Hepatocyte (in vitro differentiated cells): ENCODE measurements around the gene CHRNA4. TPM values are rescaled to one million over a fixed set of nuclear protein-coding genes. Genes with fewer than 3 reads are reported as not detected.

ENCODE experiments used
- DNase-seq: peaks from one replicate; pipeline ENCODE4 v3.0.0-alpha.2; 2016; ENCODE audit warnings: low spot score
- H2AFZ ChIP-seq: fragments of 200-600 bp; sonication (generic); 2 replicates; pipeline ENCODE4 v1.6.0; 2016; ENCODE audit warnings: antibody characterized with exemption, mild to moderate bottlenecking
- H3K27ac ChIP-seq: fragments of 200-600 bp; sonication (generic); 2 replicates; pipeline ENCODE4 v1.5.1; 2016; ENCODE audit warnings: mild to moderate bottlenecking
- H3K27me3 ChIP-seq: fragments of 200-600 bp; sonication (generic); 2 replicates; pipeline ENCODE4 v1.6.1; 2016
- H3K36me3 ChIP-seq: fragments of 200-600 bp; sonication (generic); replicated peaks from 2 replicates; pipeline ENCODE4 v1.5.1; 2016; ENCODE audit warnings: low read depth; ENCODE audit not compliant: insufficient read depth
- H3K4me1 ChIP-seq: fragments of 200-600 bp; sonication (generic); 2 replicates; pipeline ENCODE4 v1.5.1; 2016; ENCODE audit warnings: mild to moderate bottlenecking, moderate library complexity; ENCODE audit not compliant: insufficient read depth
- H3K4me2 ChIP-seq: fragments of 200-600 bp; sonication (generic); 2 replicates; pipeline ENCODE4 v1.6.0; 2016
- H3K4me3 ChIP-seq: fragments of 200-600 bp; sonication (generic); 2 replicates; pipeline ENCODE4 v1.5.1; 2016; ENCODE audit warnings: mild to moderate bottlenecking
- H3K79me2 ChIP-seq: fragments of 200-600 bp; sonication (generic); 2 replicates; pipeline ENCODE4 v1.6.0; 2017; ENCODE audit warnings: mild to moderate bottlenecking
- H3K9me2 ChIP-seq: fragments of 200-600 bp; sonication (generic); replicated peaks from 2 replicates; pipeline ENCODE4 v1.6.0; 2017; ENCODE audit warnings: mild to moderate bottlenecking; ENCODE audit not compliant: insufficient read depth
- H3K9me3 ChIP-seq: fragments of 200-600 bp; sonication (generic); 2 replicates; pipeline ENCODE4 v1.5.1; 2016; ENCODE audit warnings: low read depth, mild to moderate bottlenecking
- H4K20me1 ChIP-seq: fragments of 200-600 bp; sonication (generic); 2 replicates; pipeline ENCODE4 v1.6.0; 2016; ENCODE audit warnings: mild to moderate bottlenecking; ENCODE audit not compliant: insufficient read depth, poor library complexity, severe bottlenecking
- CTCF ChIP-seq: fragments of 200-600 bp; sonication (generic); IDR thresholded peaks from 2 replicates; pipeline ENCODE4 v1.5.1; 2016; ENCODE audit warnings: antibody characterized with exemption, mild to moderate bottlenecking; ENCODE audit not compliant: poor library complexity
- EZH2 ChIP-seq: fragments of 200-600 bp; sonication (generic); IDR thresholded peaks from 2 replicates; pipeline ENCODE4 v1.6.1; 2016; ENCODE audit warnings: antibody characterized with exemption, mild to moderate bottlenecking, borderline replicate concordance
- EZH2phosphoT487 ChIP-seq: fragments of 200-600 bp; sonication (generic); IDR thresholded peaks from one replicate; pipeline ENCODE4 v1.6.1; 2018; ENCODE audit warnings: antibody characterized with exemption, mild to moderate bottlenecking, low read depth, moderate library complexity; ENCODE audit not compliant: unreplicated experiment, severe bottlenecking
- WGBS: methylation state at CpG from one replicate; pipeline ENCODE4 v1.1.6; 2016; ENCODE audit warnings: low lambda C conversion rate; ENCODE audit errors: missing lambda C conversion rate; 5-methylcytosine and 5-hydroxymethylcytosine counted together
- polyA plus RNA-seq: library from polyadenylated mRNA; unstranded; fragments of >200 nt; fragmentation: Nextera tagmentation; extraction: Ambion mirVana; gene quantifications from 2 replicates; pipeline ENCODE4 v1.2.1, GENCODE V29; 2016
- total RNA-seq: library from RNA; depleted of rRNA; stranded (reverse); fragments of >200 nt; gene quantifications from 2 replicates; pipeline ENCODE4 v1.2.3, GENCODE V29; 2014

CHRNA4 gene
- total and polyA plus RNA-seq, 2 experiments from 2014 or later = 0.25 TPM; not detected in 1

DNA sequence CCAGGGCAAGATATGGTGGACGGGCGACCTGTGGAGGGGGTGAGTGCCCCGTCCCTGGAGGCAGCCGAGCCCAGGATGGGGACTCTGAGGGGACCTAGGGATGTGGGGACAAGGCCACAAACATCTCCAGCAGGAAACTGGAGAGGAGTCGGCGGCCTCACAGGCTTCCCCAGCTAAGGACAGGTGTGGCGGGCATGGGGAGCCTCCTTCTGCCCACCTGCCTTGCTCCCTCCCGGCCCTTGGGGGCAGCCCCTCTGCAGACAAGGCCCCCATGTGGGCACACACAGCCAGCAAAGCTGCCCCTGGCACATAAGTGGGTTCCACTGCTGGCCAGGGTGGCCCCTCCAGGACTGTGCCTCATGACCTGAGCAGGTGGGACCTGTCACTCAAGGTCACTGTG, 4.6 kb downstream of the CHRNA4 start:
- 90% methylated on average over 7 of the region's 8 CpGs for WGBS
- Histone ChIP-seq H2AFZ (no peak overlapping the region), H3K4me2 (no peak overlapping the region), H4K20me1 (no peaks in the 10 kb centered on the region), H3K9me3 (no peaks in the 10 kb centered on the region), H3K9me2 (no peaks in the 10 kb centered on the region), H3K27me3 (peaks cover 13% of the 10 kb centered on the region), H3K27ac (no peak overlapping the region), H3K4me1 (no peaks in the 10 kb centered on the region), H3K36me3 (no peaks in the 10 kb centered on the region), H3K4me3 (no peak overlapping the region), H3K79me2 (no peaks in the 10 kb centered on the region)
- no peak for TF ChIP-seq EZH2
- TF ChIP-seq EZH2phosphoT487 = no peak
- TF ChIP-seq CTCF = no peak
- DNase-seq = no peak

DNA sequence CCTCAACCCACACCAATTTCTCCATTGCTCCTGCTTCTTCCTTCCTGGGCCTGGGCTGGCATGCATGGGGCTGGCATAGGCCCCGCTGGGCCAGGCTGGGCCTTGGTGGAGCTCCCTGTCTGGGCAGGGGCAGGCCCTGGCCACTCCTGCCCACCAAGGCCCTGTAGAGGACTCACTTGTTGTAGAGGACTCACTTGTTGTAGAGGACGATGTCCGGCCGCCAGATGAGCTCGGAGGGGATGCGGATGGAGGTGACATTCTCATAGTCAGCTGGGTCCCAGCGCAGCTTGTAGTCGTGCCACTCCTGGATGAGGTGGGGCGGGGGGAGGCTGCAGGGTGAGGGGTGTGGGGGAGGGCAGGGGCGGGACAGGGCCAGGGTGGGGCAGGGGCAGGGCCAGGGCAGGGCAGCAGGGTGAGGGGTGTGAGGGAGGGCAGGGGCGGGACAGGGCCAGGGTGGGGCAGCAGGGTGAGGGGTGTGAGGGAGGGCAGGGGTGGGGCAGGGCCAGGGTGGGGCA, 5.3 kb downstream of the CHRNA4 start:
- H3K79me2 ChIP-seq = no peaks in the 10 kb centered on the region
- WGBS = 88% methylated on average over 9 of the region's 11 CpGs
- no peaks in the 10 kb centered on the region for H3K9me3 ChIP-seq
- H3K9me2 ChIP-seq = no peaks in the 10 kb centered on the region
- no peak overlapping the region for H3K27ac ChIP-seq
- H3K4me1 ChIP-seq = no peaks in the 10 kb centered on the region
- H4K20me1 ChIP-seq = no peaks in the 10 kb centered on the region
- no peak overlapping the region for H3K4me3 ChIP-seq
- no peak overlapping the region for H3K4me2 ChIP-seq
- no peak for DNase-seq
- TF ChIP-seq CTCF (no peak), EZH2phosphoT487 (no peak), EZH2 (no peak)
- H2AFZ ChIP-seq = no peak overlapping the region
- peaks cover 10% of the 10 kb centered on the region for H3K27me3 ChIP-seq
- no peaks in the 10 kb centered on the region for H3K36me3 ChIP-seq

DNA sequence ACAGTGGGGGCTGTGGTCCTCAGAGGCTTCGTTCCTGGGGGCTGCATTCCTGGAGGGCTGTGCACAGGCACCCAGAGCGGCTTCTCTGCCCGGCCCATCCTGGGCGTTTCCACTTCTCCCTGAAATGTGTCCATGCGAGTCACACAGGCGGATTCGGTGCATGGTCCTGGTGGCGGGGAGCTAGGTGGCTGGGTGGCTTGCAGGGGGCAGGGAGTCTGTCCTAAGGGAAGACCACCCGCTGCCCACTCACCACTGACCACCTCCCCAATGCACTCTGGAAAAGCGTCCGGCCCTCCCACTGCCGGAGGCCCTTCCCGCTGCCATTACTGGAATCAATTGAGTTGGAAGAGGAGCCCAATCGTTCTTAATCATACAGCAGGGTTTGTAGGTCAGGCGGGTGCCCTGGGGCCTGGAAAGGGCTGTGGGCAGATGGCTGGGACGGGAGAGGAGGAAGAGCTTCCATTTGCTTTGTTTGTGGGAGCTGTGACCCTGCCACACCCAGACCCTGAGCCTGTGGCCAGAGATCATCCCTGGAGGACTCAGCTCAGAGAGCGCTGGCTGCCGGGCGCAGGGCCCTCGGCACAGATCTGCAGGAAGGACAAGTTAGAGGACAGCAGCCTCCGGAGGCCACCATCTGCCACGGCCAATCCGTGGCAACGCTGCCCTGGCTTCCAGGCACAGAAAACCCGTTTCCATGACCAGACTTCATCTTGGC, 6.4 kb downstream of the CHRNA4 start:
- WGBS = 88% methylated on average over 23 of the region's 25 CpGs
- H4K20me1 ChIP-seq = no peaks in the 10 kb centered on the region
- H2AFZ ChIP-seq = no peak overlapping the region
- H3K4me3 ChIP-seq = no peak overlapping the region
- H3K9me2 ChIP-seq = no peaks in the 10 kb centered on the region
- H3K4me2 ChIP-seq = no peak overlapping the region
- H3K79me2 ChIP-seq = no peaks in the 10 kb centered on the region
- TF ChIP-seq CTCF = no peak
- TF ChIP-seq EZH2phosphoT487 = no peak
- no peak for TF ChIP-seq EZH2
- H3K4me1 ChIP-seq = no peaks in the 10 kb centered on the region
- H3K9me3 ChIP-seq = no peaks in the 10 kb centered on the region
- no peak overlapping the region for H3K27ac ChIP-seq
- H3K36me3 ChIP-seq = no peaks in the 10 kb centered on the region
- no peaks in the 10 kb centered on the region for H3K27me3 ChIP-seq
- no peak for DNase-seq
